Left cardiac atrium (tissue), 4 donors: Measurements from ENCODE around the gene GPI. TPM values are rescaled to one million over a fixed set of nuclear protein-coding genes. Genes with fewer than 3 reads are reported as not detected.
A peak's percentile ranks its signal among the peaks of the same experiment; 100 is the strongest.
"Not testable (repeated sequence)": the region's sequence is repeated elsewhere in the genome, so short reads cannot be mapped to it uniquely, and the experiment has no call there.

ENCODE experiments used
- ATAC-seq, 2 donors: fragments of 200-7000 bp; cut with Tn5 transposase; one replicate each; pipeline ENCODE4 v1.9.1; 2020; ENCODE audit warnings: mild to moderate bottlenecking in 2 of 2, moderate library complexity in 2 of 2
- DNase-seq: peaks from one replicate; pipeline ENCODE4 v3.0.0-alpha.2; 2020
- intact Hi-C, 2 donors: fragments of 100-400 bp; cut with DNase I; formaldehyde crosslinking; loops; one replicate each; pipeline versions ENCODE4 v1.14.1 to v1.15.1; 2022 to 2023
- long read RNA-seq: library from polyadenylated mRNA; unstranded; transcript quantifications from one replicate; pipeline ENCODE4 v2.0.0, GENCODE V29; 2021
- total RNA-seq, 2 donors: library from RNA; stranded (reverse); fragmentation: NEBNext Ultra II Directional; extraction: Animal tissue kit (Norgen Biotek cat#: 25700); gene quantifications; one replicate each; pipeline ENCODE4 v1.2.1, GENCODE V29; 2021
- donor health status: DM: no; HTN: yes; CAD: no.
- donor health status: DM: no; HTN: yes; CAD: no; lungs with severe emphysema.
- donor health status: DM: yes; HTN: yes; CAD: no.
- donor health status: Dilated cardiomyopathy.

The GPI gene
- total RNA-seq, result 100 to 1,000 TPM; 337 to 408 TPM
- long read RNA-seq, full-length matches to known transcripts, result 664 of 769 reads
- long read RNA-seq, partial matches to known transcripts, result 71 of 769 reads
- long read RNA-seq, other reads (novel, unspliced or antisense), result 34 of 769 reads

DNA sequence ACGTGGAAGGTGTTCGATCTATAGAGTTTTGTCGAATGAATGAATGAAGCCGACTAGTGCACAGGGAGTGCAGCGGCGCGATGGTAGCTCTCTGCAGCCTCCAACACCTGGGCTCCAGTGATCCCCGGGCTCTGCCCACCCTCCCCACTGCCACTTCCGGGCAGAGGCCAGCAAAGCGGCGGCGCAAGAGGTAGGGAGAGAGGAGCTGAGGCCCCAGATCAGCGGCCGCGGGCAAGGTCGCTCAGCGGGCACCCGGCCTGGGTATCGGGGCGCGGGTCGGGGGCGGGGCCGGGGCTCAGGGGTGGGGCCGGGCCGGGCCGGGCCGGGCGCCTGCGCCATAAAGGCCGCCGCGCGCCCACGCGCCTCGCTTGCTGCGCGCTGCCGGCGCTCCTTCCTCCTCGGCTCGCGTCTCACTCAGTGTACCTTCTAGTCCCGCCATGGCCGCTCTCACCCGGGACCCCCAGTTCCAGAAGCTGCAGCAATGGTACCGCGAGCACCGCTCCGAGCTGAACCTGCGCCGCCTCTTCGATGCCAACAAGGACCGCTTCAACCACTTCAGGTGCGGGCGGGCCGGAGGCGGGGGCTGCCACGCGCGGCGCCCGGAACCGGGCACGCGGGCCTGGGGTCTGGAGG, at the start of gene GPI:
Gene GPI (plus strand): TSS at position 367 of the 633 bp plus-strand sequence. CDS start 71 bp downstream, at position 438.
- ATAC-seq (peak; percentile 89 to 91), DNase-seq (peak; percentile 70)
- intact Hi-C loops, result no loop called here

DNA sequence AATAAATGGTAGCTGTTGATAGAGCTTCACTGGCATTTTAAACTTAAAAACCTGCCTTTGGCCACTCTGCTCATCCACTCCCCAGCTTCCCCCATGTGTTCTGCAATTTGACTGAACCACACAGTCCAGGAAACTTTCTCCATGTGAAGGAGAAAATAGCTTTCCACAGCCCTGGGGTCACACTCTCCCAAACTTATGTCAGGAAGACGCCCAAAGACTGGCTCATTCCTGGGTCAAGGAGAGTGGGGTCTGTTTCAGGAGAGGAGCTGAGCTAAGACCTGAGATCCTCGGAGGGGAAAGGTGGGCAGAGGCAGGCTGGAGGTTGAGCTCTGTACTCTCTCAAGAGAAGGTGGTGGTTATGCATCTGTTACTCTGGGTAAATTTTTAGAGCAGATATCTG, 48.7 kb upstream of the GPI start:
- intact Hi-C loops, result loop anchor here in 1 of 2 donors (5.0 kb wide), 1 partner anchor 44 kb away; no protein-coding TSS in a partner anchor
- ATAC-seq, result no peak
- DNase-seq, result no peak

GRCh38 chr19:34316741-34317301, 48.2 kb upstream of the GPI start:
- intact Hi-C loops, result loop anchor here in 1 of 2 donors (5.0 kb wide), 1 partner anchor 45 kb away; no protein-coding TSS in a partner anchor
- ATAC-seq (peak in 1 of 2 donors; percentile 38), DNase-seq (no peak)

DNA sequence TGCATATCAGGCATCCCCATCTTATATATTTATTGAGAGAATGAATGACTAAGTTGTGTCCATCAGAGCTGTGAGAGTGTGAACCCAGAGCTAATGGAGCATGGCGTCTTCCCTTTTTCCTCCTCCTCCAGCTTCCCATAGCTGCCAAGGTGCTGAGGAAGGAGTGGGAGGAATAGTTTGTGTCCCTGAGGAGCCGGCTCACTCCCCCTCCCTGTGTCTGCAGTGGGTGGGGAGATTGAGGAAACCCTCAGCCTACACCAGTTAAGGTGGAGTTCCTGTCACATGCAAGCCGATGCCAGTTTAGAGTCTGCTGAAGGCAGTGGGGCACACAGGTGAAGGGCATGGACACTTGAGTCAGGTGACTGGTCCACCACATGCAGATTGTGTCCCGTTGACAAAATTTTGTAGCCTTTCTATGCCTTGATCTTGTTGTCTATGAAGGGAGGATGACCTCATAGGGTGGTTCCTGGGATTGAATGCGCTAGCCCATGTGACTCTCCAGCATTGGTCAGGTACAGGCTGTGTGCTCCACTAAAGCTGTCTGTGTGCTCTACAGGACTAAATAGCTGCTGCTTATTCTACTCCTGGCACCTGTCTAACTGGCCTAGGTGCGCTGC, 47.6 kb upstream of the GPI start:
- no peak for DNase-seq
- intact Hi-C loops, result loop anchor here in 1 of 2 donors (5.0 kb wide), 1 partner anchor 45 kb away; no protein-coding TSS in a partner anchor
- peak in 1 of 2 donors; percentile 59 for ATAC-seq

DNA sequence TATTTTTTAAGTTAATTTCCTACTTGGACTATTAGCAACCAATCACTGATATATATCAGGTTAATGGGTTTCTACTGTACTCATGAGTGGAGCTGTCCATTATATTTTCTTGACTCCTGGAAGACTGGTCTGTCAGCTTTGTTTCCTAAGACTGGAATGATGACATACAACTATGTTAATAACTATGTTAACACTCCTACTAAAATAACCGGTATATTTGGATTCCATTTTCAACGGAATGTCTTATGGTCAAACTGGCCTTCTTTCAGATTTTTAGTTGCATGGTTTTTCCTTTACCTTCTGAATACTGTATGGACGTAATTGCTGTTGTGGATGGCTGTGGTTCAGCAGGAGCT, 45.8 kb upstream of the GPI start:
- intact Hi-C loops, result loop anchor here in 1 of 2 donors (5.0 kb wide), 1 partner anchor 47 kb away; no protein-coding TSS in a partner anchor
- DNase-seq (no peak), ATAC-seq (no peak)

GRCh38 chr19:34319785-34320184, 45.2 kb upstream of the GPI start:
- no peak for DNase-seq
- intact Hi-C loops, result loop anchor here in 1 of 2 donors (5.0 kb wide), 1 partner anchor 47 kb away; no protein-coding TSS in a partner anchor
- ATAC-seq, result no peak

GRCh38 chr19:34320277-34320676, 44.7 kb upstream of the GPI start:
- ATAC-seq, result peak; percentile 50 to 51
- peak; percentile 49 for DNase-seq
- intact Hi-C loops, result no loop called here

- intact Hi-C loops, result no loop called here
- DNase-seq, result no peak
- ATAC-seq, result no peak
These were observed 43.3 kb upstream of the GPI start for GRCh38 chr19:34321735-34322134.

GRCh38 chr19:34323433-34324204, 41.4 kb upstream of the GPI start:
- DNase-seq (no peak), ATAC-seq (no peak)
- intact Hi-C loops, result no loop called here

GRCh38 chr19:34324320-34324719, 40.7 kb upstream of the GPI start:
- intact Hi-C loops, result no loop called here
- DNase-seq (no peak), ATAC-seq (no peak)

DNA sequence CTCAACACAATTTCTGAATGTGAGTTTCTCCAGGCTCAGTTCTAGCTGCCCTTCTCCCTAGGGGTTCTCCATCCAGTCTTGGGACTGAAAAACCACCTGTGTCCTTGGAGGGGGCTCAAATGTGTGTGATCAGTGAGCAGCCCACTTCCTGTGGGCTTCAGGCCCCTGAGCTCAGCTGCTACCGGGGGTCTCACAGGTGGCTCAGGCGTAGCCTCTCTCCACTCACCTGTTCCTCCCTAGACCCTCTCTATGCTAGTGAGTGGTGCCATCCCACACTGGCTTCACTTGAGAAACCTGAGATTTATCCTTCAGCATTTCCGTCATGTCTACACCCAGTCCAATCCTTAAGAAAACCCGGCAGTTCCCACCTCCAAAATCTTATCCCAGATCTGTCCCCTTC, 39.8 kb upstream of the GPI start:
- ATAC-seq, result no peak
- intact Hi-C loops, result no loop called here
- DNase-seq, result no peak

DNA sequence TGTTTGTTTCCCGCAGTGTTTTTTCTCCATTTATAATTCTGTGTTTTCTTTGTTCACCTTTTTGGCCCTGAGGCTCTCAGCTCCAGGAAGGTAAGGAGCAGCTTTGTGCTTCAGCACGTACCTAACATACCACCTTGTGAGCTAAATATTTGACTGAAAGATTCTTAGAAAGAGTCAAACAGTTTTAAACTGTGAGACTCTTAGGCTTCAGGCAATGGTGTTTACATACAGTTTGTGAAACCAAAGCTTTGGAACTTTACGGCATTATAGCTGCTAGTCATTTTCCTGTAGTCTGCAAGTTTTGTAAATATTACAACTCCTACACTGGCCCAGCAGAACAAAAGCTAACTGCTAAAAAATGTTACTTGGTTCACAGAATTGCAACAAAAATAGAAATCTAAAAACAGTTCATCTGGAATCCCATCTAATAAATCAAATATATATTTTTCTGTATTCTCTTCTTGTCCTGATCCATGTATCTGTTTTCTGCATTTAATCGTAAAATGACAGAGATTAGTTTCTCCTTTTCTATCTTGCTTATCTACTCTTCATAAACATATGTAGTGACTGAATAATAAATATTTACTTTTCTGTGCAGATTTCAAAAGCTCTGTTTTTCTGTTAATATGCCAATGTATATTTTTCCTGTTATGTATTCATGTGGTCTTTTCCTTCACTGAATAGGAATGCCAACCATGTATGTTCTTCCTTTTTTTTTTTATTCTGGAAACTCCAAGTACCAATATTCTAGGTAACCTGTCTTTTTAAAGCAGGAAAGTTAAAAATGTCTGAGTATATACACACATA, 38.8 kb upstream of the GPI start:
- ATAC-seq (no peak), DNase-seq (no peak)
- intact Hi-C loops, result no loop called here

DNA sequence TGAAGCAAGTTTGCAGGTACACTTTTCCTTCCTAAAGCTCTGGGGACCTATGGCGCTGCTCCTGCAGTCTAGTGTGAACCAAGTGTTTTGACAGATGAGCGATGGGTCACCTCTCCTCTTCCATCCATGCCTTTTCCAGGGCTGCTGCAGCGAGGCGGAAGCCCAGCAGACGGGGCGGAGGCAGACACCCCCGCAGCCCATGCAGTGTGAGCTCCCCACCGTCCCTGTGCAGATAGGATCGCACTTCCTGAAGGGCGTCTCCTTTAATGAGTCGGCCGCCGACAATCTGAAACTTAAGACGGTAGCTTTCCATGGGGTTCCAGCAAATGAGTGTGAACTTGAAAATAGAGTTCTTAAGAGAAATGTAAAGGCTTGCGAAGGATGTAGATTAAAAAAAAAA, 37.1 kb upstream of the GPI start:
- DNase-seq, result peak; percentile 65
- intact Hi-C loops, result no loop called here
- ATAC-seq, result peak in 1 of 2 donors; percentile 67

DNA sequence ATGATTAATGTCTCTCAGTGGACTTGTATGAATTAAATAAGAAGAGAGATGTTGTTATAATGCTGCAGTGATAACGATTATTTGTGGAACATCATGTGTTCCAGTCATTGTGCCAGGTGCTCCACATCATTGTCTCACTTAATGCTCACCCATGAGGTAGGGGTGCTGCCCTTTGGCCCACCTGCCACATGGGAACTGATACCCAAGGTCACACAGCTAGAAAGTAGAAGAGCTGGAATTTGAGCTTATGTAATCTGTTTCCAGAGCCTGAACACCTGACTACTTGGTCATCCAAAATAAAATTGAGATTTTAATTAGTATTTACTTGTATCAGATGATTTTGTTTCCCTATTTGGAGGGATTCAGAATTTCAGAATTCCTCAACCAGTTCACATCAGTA, 36.0 kb upstream of the GPI start:
- DNase-seq (no peak), ATAC-seq (no peak)
- intact Hi-C loops, result no loop called here

DNA sequence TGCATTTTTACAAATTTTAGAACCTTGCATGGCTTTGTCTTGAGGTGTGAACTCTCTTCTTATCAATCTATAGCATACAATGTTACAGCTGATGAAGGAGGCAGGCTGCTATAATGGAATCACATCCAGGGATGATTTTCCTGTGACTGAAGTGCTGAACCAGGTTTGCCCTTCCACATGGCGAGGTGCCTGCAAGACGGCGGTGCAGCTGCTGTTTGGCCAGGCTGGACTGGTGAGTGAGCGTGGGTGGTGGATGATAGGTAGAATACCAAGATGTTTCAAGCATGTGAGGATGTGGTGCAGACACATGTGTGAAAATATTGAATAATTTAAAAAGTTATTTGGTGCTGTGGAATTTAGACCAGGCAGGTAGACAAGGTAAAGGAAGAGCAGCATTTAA, 34.9 kb upstream of the GPI start:
- ATAC-seq, result no peak
- intact Hi-C loops, result no loop called here
- DNase-seq, result no peak

DNA sequence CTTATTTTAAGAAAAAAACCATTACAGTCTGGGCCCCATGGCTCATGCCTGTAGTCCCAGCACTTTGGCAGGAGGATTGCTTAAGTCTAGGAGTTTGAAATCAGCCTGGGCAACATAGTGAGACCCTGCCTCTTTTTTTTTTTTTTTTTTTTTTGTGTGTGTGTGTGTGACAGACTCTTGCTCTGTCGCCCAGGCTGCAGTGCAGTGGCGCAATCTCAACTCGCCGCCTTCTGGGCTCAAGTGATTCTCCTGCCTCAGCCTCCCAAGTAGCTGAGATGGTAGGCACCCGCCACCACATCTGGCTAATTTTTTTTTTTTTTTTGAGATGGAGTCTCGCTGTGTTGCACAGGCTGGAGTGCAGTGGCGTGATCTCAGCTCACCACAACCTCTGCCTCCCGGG, 34.4 kb upstream of the GPI start:
- intact Hi-C loops, DNase-seq, ATAC-seq: not testable (repeated sequence)

DNA sequence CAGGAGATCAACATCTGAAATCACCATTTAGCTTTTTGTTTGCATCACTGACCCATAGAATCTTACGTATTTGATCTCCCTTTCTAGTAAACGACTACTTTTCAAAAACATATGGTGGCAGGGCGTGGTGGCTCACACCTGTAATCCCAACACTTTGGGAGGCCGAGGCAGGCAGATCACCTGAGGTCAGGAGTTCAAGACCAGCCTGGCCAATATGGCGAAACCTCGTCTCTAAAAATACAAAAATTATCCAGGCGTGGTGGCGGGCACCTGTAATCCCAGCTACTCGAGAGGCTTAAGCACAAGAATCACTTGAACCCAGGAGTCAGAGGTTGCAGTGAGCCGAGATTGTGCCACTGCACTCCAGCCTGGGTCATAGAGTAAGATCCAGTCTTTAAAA, 33.4 kb upstream of the GPI start:
- intact Hi-C loops, DNase-seq, ATAC-seq: not testable (repeated sequence)

DNA sequence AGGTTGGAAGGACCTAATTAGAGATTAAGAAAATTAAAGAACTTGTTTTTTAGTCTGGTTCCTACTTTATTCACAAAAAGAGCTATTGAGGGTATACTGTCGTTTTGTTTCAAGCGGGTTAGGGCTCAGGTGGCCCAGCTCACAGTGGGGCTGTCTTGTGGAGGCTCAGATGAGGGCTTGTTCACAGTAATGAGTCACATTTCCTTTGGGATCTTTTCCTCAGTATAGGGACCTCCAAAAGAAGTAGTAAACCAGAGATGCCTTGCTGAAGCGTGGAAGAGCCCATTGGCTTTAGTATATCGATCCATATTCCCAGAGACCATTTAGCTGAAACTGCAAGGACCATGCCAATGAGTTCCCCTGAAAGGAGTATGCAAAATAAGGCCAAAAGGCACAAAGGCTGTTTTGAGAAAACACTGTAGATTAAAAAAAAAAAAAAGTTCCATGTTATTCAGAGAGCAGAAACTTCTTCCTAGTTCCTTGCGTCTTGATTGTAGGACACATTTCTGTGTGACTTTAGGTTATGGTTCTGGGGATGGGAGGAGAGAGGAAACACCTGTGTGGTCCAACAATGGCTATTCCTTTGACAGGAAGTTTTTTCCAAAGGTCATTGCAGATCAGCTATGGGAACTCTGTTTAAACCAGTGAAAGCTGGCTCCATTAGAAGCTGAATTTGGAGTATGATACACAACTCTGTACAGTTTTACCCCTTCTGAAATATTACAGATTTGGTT, 32.8 kb upstream of the GPI start:
- ATAC-seq, result peak in 1 of 2 donors; percentile 20
- no peak for DNase-seq
- intact Hi-C loops, result no loop called here
